Measurements from ENCODE around the gene CCSAP. TPM values are rescaled to one million over a fixed set of nuclear protein-coding genes. Genes with fewer than 3 reads are reported as not detected.
A peak's percentile ranks its signal among the peaks of the same experiment; 100 is the strongest.

Gene CCSAP
- total and polyA plus RNA-seq, 4 donors = 1.6 to 11.1 (median 4.6) TPM

DNA sequence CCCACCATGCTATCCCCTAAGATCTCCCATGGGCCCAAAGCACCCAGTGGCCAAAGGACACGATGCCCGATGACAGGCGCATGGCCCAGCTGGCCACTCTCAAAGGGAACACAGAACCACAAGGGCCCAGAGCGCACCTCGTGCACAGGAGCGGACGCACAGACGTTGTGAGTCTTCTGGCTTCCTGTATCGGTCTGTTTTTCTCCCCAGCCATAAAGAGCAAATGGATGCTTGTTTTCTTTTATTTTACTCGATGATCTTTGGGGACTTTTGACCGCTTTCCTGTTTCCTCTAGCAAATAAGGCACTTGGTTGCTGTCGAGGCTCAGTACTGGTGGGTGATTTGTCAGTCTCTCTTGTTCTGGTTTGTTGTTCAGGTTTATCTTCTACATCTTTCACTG is 16.2 kb downstream of the CCSAP start:
- Histone ChIP-seq H3K4me3 (no peak overlapping the region), H3K36me3 (ENCODE audit: control insufficient read depth in 4 of 4, insufficient read depth in 4 of 4, low read length in 4 of 4) (peaks cover 10 to 22% (median 13%) of the 10 kb centered on the region in 4 donors), H3K27me3 (ENCODE audit: control insufficient read depth in 3 of 3, insufficient read depth in 3 of 3, low read length in 2 of 3) (no peaks in the 10 kb centered on the region), H3K9ac (ENCODE audit: insufficient read depth in 1 of 2, low read length in 2 of 2) (no peak overlapping the region), H3K9me3 (ENCODE audit: control insufficient read depth in 4 of 4, insufficient read depth in 3 of 4, low read length in 3 of 4) (no peaks in the 10 kb centered on the region), H3K4me1 (ENCODE audit: control insufficient read depth in 5 of 5, insufficient read depth in 5 of 5, low read length in 5 of 5) (peaks cover 0 to 13% (median 3%) of the 10 kb centered on the region in 5 donors), H3K27ac (ENCODE audit: low read depth in 1 of 2, low read length in 1 of 2) (peak overlapping the region in 1 of 2 donors; percentile 33)
- TF ChIP-seq, protein P1, sequence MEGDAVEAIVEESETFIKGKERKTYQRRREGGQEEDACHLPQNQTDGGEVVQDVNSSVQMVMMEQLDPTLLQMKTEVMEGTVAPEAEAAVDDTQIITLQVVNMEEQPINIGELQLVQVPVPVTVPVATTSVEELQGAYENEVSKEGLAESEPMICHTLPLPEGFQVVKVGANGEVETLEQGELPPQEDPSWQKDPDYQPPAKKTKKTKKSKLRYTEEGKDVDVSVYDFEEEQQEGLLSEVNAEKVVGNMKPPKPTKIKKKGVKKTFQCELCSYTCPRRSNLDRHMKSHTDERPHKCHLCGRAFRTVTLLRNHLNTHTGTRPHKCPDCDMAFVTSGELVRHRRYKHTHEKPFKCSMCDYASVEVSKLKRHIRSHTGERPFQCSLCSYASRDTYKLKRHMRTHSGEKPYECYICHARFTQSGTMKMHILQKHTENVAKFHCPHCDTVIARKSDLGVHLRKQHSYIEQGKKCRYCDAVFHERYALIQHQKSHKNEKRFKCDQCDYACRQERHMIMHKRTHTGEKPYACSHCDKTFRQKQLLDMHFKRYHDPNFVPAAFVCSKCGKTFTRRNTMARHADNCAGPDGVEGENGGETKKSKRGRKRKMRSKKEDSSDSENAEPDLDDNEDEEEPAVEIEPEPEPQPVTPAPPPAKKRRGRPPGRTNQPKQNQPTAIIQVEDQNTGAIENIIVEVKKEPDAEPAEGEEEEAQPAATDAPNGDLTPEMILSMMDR (IDR thresholded peaks at IDR 0.05; ENCODE audit: control extremely low read depth, extremely low read depth) = no peak
- no peak for ATAC-seq (ENCODE audit: insufficient read depth, low FRiP score)
- WGBS, 2 donors = 93 to 96% methylated on average over 12 of the region's 12 CpGs
- DNase-seq = no peak

GRCh38 chr1:229325853-229326487 is 16.9 kb downstream of the CCSAP start:
- H3K4me1 ChIP-seq (ENCODE audit: control insufficient read depth in 5 of 5, insufficient read depth in 5 of 5, low read length in 5 of 5) = peaks cover 0 to 13% (median 3%) of the 10 kb centered on the region in 5 donors
- no peaks in the 10 kb centered on the region for H3K27me3 ChIP-seq (ENCODE audit: control insufficient read depth in 3 of 3, insufficient read depth in 3 of 3, low read length in 2 of 3)
- peak overlapping the region in 1 of 2 donors; percentile 33 for H3K27ac ChIP-seq (ENCODE audit: low read depth in 1 of 2, low read length in 1 of 2)
- 56 to 78% methylated on average over 10 of the region's 10 CpGs for WGBS, 2 donors
- H3K9me3 ChIP-seq (ENCODE audit: control insufficient read depth in 4 of 4, insufficient read depth in 3 of 4, low read length in 3 of 4) = no peaks in the 10 kb centered on the region
- H3K9ac ChIP-seq (ENCODE audit: insufficient read depth in 1 of 2, low read length in 2 of 2) = peak overlapping the region in 1 of 2 donors; percentile 43
- H3K4me3 ChIP-seq = no peak overlapping the region
- peak in 2 of 3 donors; percentile 87 to 93 for DNase-seq
- TF ChIP-seq, protein P1 (IDR thresholded peaks at IDR 0.05; ENCODE audit: control extremely low read depth, extremely low read depth) = no peak
- no peak for ATAC-seq (ENCODE audit: insufficient read depth, low FRiP score)
- peaks cover 10 to 22% (median 13%) of the 10 kb centered on the region in 4 donors for H3K36me3 ChIP-seq (ENCODE audit: control insufficient read depth in 4 of 4, insufficient read depth in 4 of 4, low read length in 4 of 4)

GRCh38 chr1:229325401-229325800 is 17.4 kb downstream of the CCSAP start:
- no peak for ATAC-seq (ENCODE audit: insufficient read depth, low FRiP score)
- TF ChIP-seq, protein P1 (IDR thresholded peaks at IDR 0.05; ENCODE audit: control extremely low read depth, extremely low read depth) = no peak
- no peak overlapping the region for H3K4me3 ChIP-seq
- H3K27me3 ChIP-seq (ENCODE audit: control insufficient read depth in 3 of 3, insufficient read depth in 3 of 3, low read length in 2 of 3) = no peaks in the 10 kb centered on the region
- no peak for DNase-seq
- H3K9me3 ChIP-seq (ENCODE audit: control insufficient read depth in 4 of 4, insufficient read depth in 3 of 4, low read length in 3 of 4) = no peaks in the 10 kb centered on the region
- peaks cover 10 to 22% (median 13%) of the 10 kb centered on the region in 4 donors for H3K36me3 ChIP-seq (ENCODE audit: control insufficient read depth in 4 of 4, insufficient read depth in 4 of 4, low read length in 4 of 4)
- H3K27ac ChIP-seq (ENCODE audit: low read depth in 1 of 2, low read length in 1 of 2) = no peak overlapping the region
- 58 to 94% methylated on average over 2 of the region's 2 CpGs for WGBS, 2 donors
- peaks cover 0 to 13% (median 3%) of the 10 kb centered on the region in 5 donors for H3K4me1 ChIP-seq (ENCODE audit: control insufficient read depth in 5 of 5, insufficient read depth in 5 of 5, low read length in 5 of 5)
- peak overlapping the region in 1 of 2 donors; percentile 43 for H3K9ac ChIP-seq (ENCODE audit: insufficient read depth in 1 of 2, low read length in 2 of 2)

Measured in lung (tissue), 12 donors.